Activated CD8-positive, alpha-beta T cell treated with anti-CD3 and anti-CD28 coated beads for 36 hours (primary cell): ENCODE data around the gene HOXB5. TPM values are rescaled to one million over a fixed set of nuclear protein-coding genes. Genes with fewer than 3 reads are reported as not detected.
A peak's percentile ranks its signal among the peaks of the same experiment; 100 is the strongest.

ENCODE experiments used
- ATAC-seq: fragments of 200-7000 bp; cut with Tn5 transposase; one replicate; pipeline ENCODE4 v1.10.0; 2021; ENCODE audit warnings: mild to moderate bottlenecking, moderate library complexity
- CTCF ChIA-PET: fragments of 350-600 bp; sonication (Branson Sonifier 250); formaldehyde crosslinking; loops from one replicate; lab custom pipeline; 2021; ENCODE audit warnings: antibody characterized with exemption; lab: Charles Lee
- POLR2A ChIA-PET: fragments of 350-600 bp; sonication (Branson Sonifier 250); formaldehyde crosslinking; loops from one replicate; lab custom pipeline; 2021; ENCODE audit warnings: antibody characterized with exemption; lab: Charles Lee
- DNase-seq: peaks from one replicate; pipeline ENCODE4 v3.0.0-alpha.2; 2020
- H3K27ac Mint-ChIP-seq: one replicate; pipeline ENCODE4 v1.8.0; 2021; ENCODE audit warnings: mild to moderate bottlenecking, mixed read lengths
- H3K27me3 Mint-ChIP-seq: one replicate; pipeline ENCODE4 v1.8.0; 2021; ENCODE audit warnings: mixed read lengths
- H3K36me3 Mint-ChIP-seq: one replicate; pipeline ENCODE4 v1.8.0; 2021; ENCODE audit warnings: low read depth, mixed read lengths
- H3K4me1 Mint-ChIP-seq: one replicate; pipeline ENCODE4 v1.8.0; 2021; ENCODE audit warnings: low read depth, mixed read lengths
- H3K4me3 Mint-ChIP-seq: one replicate; pipeline ENCODE4 v1.8.0; 2021; ENCODE audit warnings: mild to moderate bottlenecking, moderate library complexity, mixed read lengths
- H3K9me3 Mint-ChIP-seq: one replicate; pipeline ENCODE4 v1.8.0; 2021; ENCODE audit warnings: mixed read lengths
- CTCF ChIP-seq: fragments of 200-600 bp; IDR thresholded peaks from one replicate; pipeline ENCODE4 v1.8.0; 2022; ENCODE audit warnings: antibody characterized with exemption, mild to moderate bottlenecking
- intact Hi-C: fragments of 100-400 bp; cut with micrococcal nuclease; formaldehyde crosslinking; loops from one replicate; pipeline ENCODE4 v1.10.0; 2022
- total RNA-seq, 2 experiments: library from RNA; stranded (reverse); gene quantifications; one replicate each; pipeline ENCODE4 v1.2.3, GENCODE V29; 2021

Gene HOXB5
- total RNA-seq, 2 experiments from 2014 or later: not detected

GRCh38 chr17:48615047-48615962 lies 21.7 kb upstream of the HOXB5 start, which contains the start of gene HOXB8:
Gene HOXB8 (minus strand): TSS chr17:48615292. CDS start chr17:48614704, 588 bp downstream.
- no peak for TF ChIP-seq CTCF
- Mint-ChIP-seq H3K4me3 (peak within 1 kb of the TSS; percentile 35), H3K36me3 (no peaks in the 10 kb centered on the region), H3K4me1 (peaks cover 48% of the 10 kb centered on the region), H3K9me3 (no peaks in the 10 kb centered on the region), H3K27me3 (peaks cover 80% of the 10 kb centered on the region), H3K27ac (no peak within 1 kb of the TSS)
- CTCF ChIA-PET: interaction anchor here (0.8 to 4.9 kb wide), 11 partner anchors 7 to 590 kb away, joined by 3 to 40 read pairs (median 4); partner anchors contain the start of genes HOXB5 and HOXB9
- DNase-seq (no peak), ATAC-seq (no peak)
- POLR2A ChIA-PET: interaction anchor here (1.0 to 3.9 kb wide), 2 partner anchors 11 to 507 kb away, joined by 4 to 19 read pairs; partner anchors contain the start of gene HOXB9
- intact Hi-C loops: loop anchor here (10.0 kb wide), 1 partner anchor 109 kb away; the partner anchor contains the start of genes HOXB13, PRAC1 and PRAC2

- POLR2A ChIA-PET: interaction anchor here (3.9 kb wide), 1 partner anchor 12 kb away, joined by 19 read pairs; the partner anchor contains the start of gene HOXB9
- ATAC-seq: peak; percentile 11
- peaks cover 47% of the 10 kb centered on the region for H3K4me1 Mint-ChIP-seq
Measured at GRCh38 chr17:48613862-48614694, 20.5 kb upstream of the HOXB5 start.

GRCh38 chr17:48612854-48613691 lies 19.5 kb upstream of the HOXB5 start:
- ATAC-seq (peak; percentile 66), DNase-seq (peak; percentile 64)
- H3K27ac Mint-ChIP-seq: no peak overlapping the region
- peak overlapping the region; percentile 74 for H3K4me3 Mint-ChIP-seq
- ChIA-PET POLR2A (interaction anchor here (1.0 to 3.9 kb wide), 2 partner anchors 12 to 13 kb away, joined by 4 to 19 read pairs; partner anchors contain the start of gene HOXB9), CTCF (interaction anchor here (0.7 to 4.9 kb wide), 19 partner anchors 10 to 587 kb away, joined by 3 to 40 read pairs (median 4); partner anchors contain the start of genes HOXB3, HOXB5 and HOXB9)
- intact Hi-C loops: loop anchor here (10.0 kb wide), 1 partner anchor 112 kb away; the partner anchor contains the start of genes HOXB13, PRAC1 and PRAC2
- peaks cover 37% of the 10 kb centered on the region for H3K4me1 Mint-ChIP-seq
- H3K36me3 Mint-ChIP-seq: no peaks in the 10 kb centered on the region
- H3K27me3 Mint-ChIP-seq: peaks cover 80% of the 10 kb centered on the region
- H3K9me3 Mint-ChIP-seq: no peaks in the 10 kb centered on the region
- peak; percentile 50 for TF ChIP-seq CTCF

More at GRCh38 chr17:48613862-48614694, 20.5 kb upstream of the HOXB5 start:
- Mint-ChIP-seq H3K36me3 (no peaks in the 10 kb centered on the region), H3K27me3 (peaks cover 81% of the 10 kb centered on the region), H3K4me3 (peak overlapping the region; percentile 35), H3K27ac (no peak overlapping the region), H3K9me3 (no peaks in the 10 kb centered on the region)
- TF ChIP-seq CTCF: no peak
- intact Hi-C loops: loop anchor here (10.0 kb wide), 1 partner anchor 111 kb away; the partner anchor contains the start of genes HOXB13, PRAC1 and PRAC2
- CTCF ChIA-PET: interaction anchor here (0.8 to 4.9 kb wide), 13 partner anchors 9 to 589 kb away, joined by 3 to 40 read pairs (median 4); partner anchors contain the start of genes HOXB5 and HOXB9
- peak; percentile 51 for DNase-seq

GRCh38 chr17:48612456-48612853 lies 18.9 kb upstream of the HOXB5 start:
- intact Hi-C loops: loop anchor here (10.0 kb wide), 1 partner anchor 112 kb away; the partner anchor contains the start of genes HOXB13, PRAC1 and PRAC2
- peak overlapping the region; percentile 74 for H3K4me3 Mint-ChIP-seq
- H3K27ac Mint-ChIP-seq: no peak overlapping the region
- H3K36me3 Mint-ChIP-seq: no peaks in the 10 kb centered on the region
- POLR2A ChIA-PET: interaction anchor here (1.0 to 3.9 kb wide), 2 partner anchors 11 to 14 kb away, joined by 4 to 19 read pairs; partner anchors contain the start of gene HOXB9
- H3K27me3 Mint-ChIP-seq: peaks cover 79% of the 10 kb centered on the region
- no peaks in the 10 kb centered on the region for H3K9me3 Mint-ChIP-seq
- CTCF ChIA-PET: interaction anchor here (0.7 to 4.9 kb wide), 17 partner anchors 10 to 587 kb away, joined by 3 to 40 read pairs (median 4); partner anchors contain the start of genes HOXB3, HOXB5 and HOXB9
- ATAC-seq (no peak), DNase-seq (no peak)
- TF ChIP-seq CTCF: no peak
- H3K4me1 Mint-ChIP-seq: peaks cover 35% of the 10 kb centered on the region
